B cell (primary cell): ENCODE data around the gene ANAPC2. TPM values are rescaled to one million over a fixed set of nuclear protein-coding genes. Genes with fewer than 3 reads are reported as not detected.

Experiments used
- ATAC-seq: fragments of 200-7000 bp; cut with Tn5 transposase; one replicate; pipeline ENCODE4 v1.10.0; 2021; ENCODE audit warnings: low read depth, mild to moderate bottlenecking, moderate number of reproducible peaks, moderate library complexity
- CTCF ChIA-PET: fragments of 350-600 bp; sonication (Branson Sonifier 250); formaldehyde crosslinking; loops from one replicate; lab custom pipeline; 2021; ENCODE audit warnings: antibody characterized with exemption, inconsistent platforms; lab: Charles Lee
- POLR2A ChIA-PET: fragments of 350-600 bp; sonication (Branson Sonifier 250); formaldehyde crosslinking; loops from one replicate; lab custom pipeline; 2021; ENCODE audit warnings: antibody characterized with exemption; lab: Charles Lee
- DNase-seq: peaks from one replicate; pipeline ENCODE4 v3.0.0; 2013
- H2AFZ ChIP-seq: 2 replicates; pipeline ENCODE4 v1.6.1; 2012; ENCODE audit warnings: mild to moderate bottlenecking, low read depth, low read length; ENCODE audit not compliant: insufficient read depth, poor library complexity, severe bottlenecking
- H3K27ac ChIP-seq, 2 donors: 1 replicate in 1 of 2; 2 replicates in 1 of 2; pipeline ENCODE4 v1.5.1; 2012 to 2013; ENCODE audit warnings: low read length in 2 of 2, mild to moderate bottlenecking in 2 of 2, moderate library complexity in 1 of 2
- H3K27me3 ChIP-seq, 4 experiments: fragments of 200-600 bp in 1 of 4; sonication (generic) in 1 of 4; replicated peaks in 1 of 4; 1 replicate in 2 of 4; 2 replicates in 2 of 4; pipeline versions ENCODE4 v1.6.1 to v1.7.0; 2013 to 2016; ENCODE audit warnings: low read length in 3 of 4, mild to moderate bottlenecking in 2 of 4, mixed read lengths in 1 of 4, moderate library complexity in 1 of 4; ENCODE audit not compliant: insufficient read depth in 4 of 4, control insufficient read depth in 3 of 4; ENCODE audit errors: control extremely low read depth in 1 of 4
- H3K36me3 ChIP-seq, 2 experiments: replicated peaks in 1 of 2; 1 replicate in 1 of 2; 2 replicates in 1 of 2; pipeline versions ENCODE4 v1.6.1 to v1.7.1; 2013; ENCODE audit warnings: low read length in 1 of 2; ENCODE audit not compliant: insufficient read depth in 2 of 2, control insufficient read depth in 1 of 2; ENCODE audit errors: control extremely low read depth in 1 of 2, extremely low read depth in 1 of 2
- H3K4me1 ChIP-seq, 2 donors: fragments of 200-600 bp in 1 of 2; sonication (generic) in 1 of 2; 1 replicate in 1 of 2; 2 replicates in 1 of 2; pipeline versions ENCODE4 v1.5.1 to v1.6.1; 2013 to 2017; ENCODE audit warnings: low read length in 2 of 2; ENCODE audit not compliant: control insufficient read depth in 2 of 2, insufficient read depth in 2 of 2
- H3K4me2 ChIP-seq: replicated peaks from 2 replicates; pipeline ENCODE3; 2012; ENCODE audit warnings: mild to moderate bottlenecking, low read depth, low read length; ENCODE audit not compliant: poor library complexity, severe bottlenecking
- H3K4me3 ChIP-seq, 5 experiments: fragments of 200-600 bp in 1 of 5; sonication (generic) in 1 of 5; 1 replicate in 3 of 5; 2 replicates in 2 of 5; pipeline versions ENCODE4 v1.5.1 to v1.7.0; 2011 to 2016; ENCODE audit warnings: low read length in 4 of 5, mild to moderate bottlenecking in 4 of 5, low read depth in 2 of 5, control low read depth in 1 of 5, moderate library complexity in 1 of 5; ENCODE audit not compliant: insufficient read depth in 1 of 5; ENCODE audit errors: control extremely low read depth in 1 of 5, extremely low read depth in 1 of 5
- H3K79me2 ChIP-seq: fragments of 200-600 bp; sonication (generic); one replicate; pipeline ENCODE4 v1.6.0; 2016; ENCODE audit warnings: low read length; ENCODE audit not compliant: control insufficient read depth, insufficient read depth
- H3K9ac ChIP-seq: fragments of 200-600 bp; sonication (generic); 2 replicates; pipeline ENCODE4 v1.6.1; 2017; ENCODE audit warnings: mild to moderate bottlenecking, low read length, moderate library complexity
- H3K9me3 ChIP-seq, 3 donors: one replicate each; pipeline versions ENCODE4 v1.6.1 to v1.7.1; 2013; ENCODE audit warnings: low read length in 2 of 3; ENCODE audit not compliant: control insufficient read depth in 2 of 3, insufficient read depth in 1 of 3; ENCODE audit errors: control extremely low read depth in 1 of 3
- H4K20me1 ChIP-seq: 2 replicates; pipeline ENCODE4 v1.6.0; 2012; ENCODE audit warnings: mild to moderate bottlenecking, low read length; ENCODE audit not compliant: insufficient read depth, control insufficient read depth, poor library complexity, severe bottlenecking
- H3K27ac Mint-ChIP-seq: one replicate; pipeline ENCODE4 v1.8.0; 2021; ENCODE audit warnings: mixed read lengths
- H3K27me3 Mint-ChIP-seq: one replicate; pipeline ENCODE4 v1.8.0; 2021; ENCODE audit warnings: mixed read lengths
- H3K4me1 Mint-ChIP-seq: one replicate; pipeline ENCODE4 v1.8.0; 2021; ENCODE audit warnings: mixed read lengths
- H3K4me3 Mint-ChIP-seq: one replicate; pipeline ENCODE4 v1.8.0; 2021; ENCODE audit warnings: mixed read lengths
- H3K9me3 Mint-ChIP-seq: one replicate; pipeline ENCODE4 v1.8.0; 2022; ENCODE audit warnings: mixed read lengths; ENCODE audit not compliant: insufficient read depth
- CTCF ChIP-seq: fragments of 200-600 bp; IDR thresholded peaks from one replicate; pipeline ENCODE4 v1.8.0; 2022; ENCODE audit warnings: antibody characterized with exemption, mild to moderate bottlenecking
- EZH2 ChIP-seq: IDR thresholded peaks from 2 replicates; pipeline ENCODE4 v1.6.1; 2012; ENCODE audit warnings: borderline replicate concordance, low read depth, mild to moderate bottlenecking, moderate library complexity, low read length; ENCODE audit not compliant: insufficient read depth, poor library complexity, severe bottlenecking
- WGBS: methylation state at CpG from one replicate; pipeline ENCODE4 v1.1.5; 2013; ENCODE audit warnings: missing lambda C conversion rate; ENCODE audit not compliant: insufficient coverage; 5-methylcytosine and 5-hydroxymethylcytosine counted together
- intact Hi-C: fragments of 100-400 bp; cut with micrococcal nuclease; formaldehyde crosslinking; loops from one replicate; pipeline ENCODE4 v1.10.0; 2022
- polyA plus RNA-seq: library from polyadenylated mRNA; depleted of rRNA; stranded (reverse); fragments of >200 nt; gene quantifications from 2 replicates; pipeline ENCODE4 v1.2.3, GENCODE V29; 2012
- total RNA-seq, 2 donors: library from RNA; stranded (reverse); fragments of 120-200 nt in 1 of 2; gene quantifications; 1 replicate in 1 of 2; 2 replicates in 1 of 2; pipeline versions ENCODE4 v1.2.3 to v1.2.4, GENCODE V29; 2013 to 2022

Gene ANAPC2
- total and polyA plus RNA-seq, 2 donors (not counting 1 experiment from before 2014, with no cell fraction given) = 121 to 127 TPM

GRCh38 chr9:137168904-137169856 lies 19.2 kb downstream of the ANAPC2 start:
- H3K27me3 Mint-ChIP-seq = peaks cover 22% of the 10 kb centered on the region

More at GRCh38 chr9:137168904-137169856, 19.2 kb downstream of the ANAPC2 start:
- H3K36me3 ChIP-seq = no peaks in the 10 kb centered on the region
- Mint-ChIP-seq H3K4me1 (peaks cover 13% of the 10 kb centered on the region), H3K4me3 (peak overlapping the region; percentile 69), H3K9me3 (no peaks in the 10 kb centered on the region), H3K27ac (no peak overlapping the region)
- ATAC-seq (peak; percentile 40), DNase-seq (peak; percentile 64)
- no peaks in the 10 kb centered on the region for H4K20me1 ChIP-seq
- H3K79me2 ChIP-seq = no peaks in the 10 kb centered on the region
- H2AFZ ChIP-seq = peak overlapping the region; percentile 16
- no peak for TF ChIP-seq CTCF
- no peak for TF ChIP-seq EZH2
- peak overlapping the region in 3 of 5 experiments; percentile 18 to 29 (median 21) for H3K4me3 ChIP-seq
- peaks cover 0 to 22% (median 0%) of the 10 kb centered on the region in 3 donors for H3K9me3 ChIP-seq
- H3K4me2 ChIP-seq = peak overlapping the region; percentile 74
- peaks cover 0 to 77% (median 36%) of the 10 kb centered on the region in 4 experiments for H3K27me3 ChIP-seq
- CTCF ChIA-PET = interaction anchor here (0.8 to 1.0 kb wide), 2 partner anchors 51 to 58 kb away, joined by 3 read pairs; partner anchors contain the start of gene RNF224
- H3K9ac ChIP-seq = peak overlapping the region; percentile 48
- intact Hi-C loops = no loop called here
- no peak overlapping the region for H3K27ac ChIP-seq
- peaks cover 8 to 36% of the 10 kb centered on the region in 2 donors for H3K4me1 ChIP-seq
- POLR2A ChIA-PET = interaction anchor here (0.6 kb wide), 1 partner anchor 18 kb away, joined by 3 read pairs; no protein-coding TSS in a partner anchor
- WGBS = under 1% methylated on average over 124 of the region's 124 CpGs
